NCI-H2029 (cell line): ENCODE data around the gene SOX10.

Experiments used
- DNase-seq: peaks from one replicate; lab custom pipeline; 2025; lab: John Stamatoyannopoulos, UW

The SOX10 gene

GRCh38 chr22:38016182-38017151 is 32.1 kb upstream of the SOX10 start:
- peak; percentile 76 for DNase-seq

- no peak for DNase-seq
Measured at GRCh38 chr22:38014083-38014482, 29.7 kb upstream of the SOX10 start.

- DNase-seq, result no peak
Measured at GRCh38 chr22:38012604-38013072, 28.3 kb upstream of the SOX10 start.

GRCh38 chr22:38009000-38009806 is 24.8 kb upstream of the SOX10 start:
- no peak for DNase-seq

- no peak for DNase-seq
Measured at GRCh38 chr22:38007330-38007902, 23.1 kb upstream of the SOX10 start.

- DNase-seq, result no peak
Measured at GRCh38 chr22:38006906-38007305, 22.6 kb upstream of the SOX10 start.

- DNase-seq, result no peak
Measured at GRCh38 chr22:38005943-38006342, 21.6 kb upstream of the SOX10 start.

- DNase-seq, result peak; percentile 33
Measured at GRCh38 chr22:37999640-38000272, 15.4 kb upstream of the SOX10 start.

- no peak for DNase-seq
Measured at GRCh38 chr22:37999236-37999635, 14.9 kb upstream of the SOX10 start.

- no peak for DNase-seq
Measured at GRCh38 chr22:37998543-37998942, 14.2 kb upstream of the SOX10 start.

- no peak for DNase-seq
Measured at GRCh38 chr22:37996515-37997246, 12.3 kb upstream of the SOX10 start.

GRCh38 chr22:37996079-37996478 is 11.7 kb upstream of the SOX10 start:
- no peak for DNase-seq

- DNase-seq, result no peak
Measured at GRCh38 chr22:37995460-37995859, 11.1 kb upstream of the SOX10 start.

- no peak for DNase-seq
Measured at GRCh38 chr22:37994982-37995381, 10.6 kb upstream of the SOX10 start.

- no peak for DNase-seq
Measured at GRCh38 chr22:37994049-37994448, 9.7 kb upstream of the SOX10 start.

- DNase-seq, result peak; percentile 18
Measured at GRCh38 chr22:37991731-37992442, 7.5 kb upstream of the SOX10 start.

- no peak for DNase-seq
Measured at GRCh38 chr22:37990862-37991261, 6.5 kb upstream of the SOX10 start.

GRCh38 chr22:37990301-37990700 is 5.9 kb upstream of the SOX10 start:
- no peak for DNase-seq

GRCh38 chr22:37989146-37990045 is 5.0 kb upstream of the SOX10 start:
- no peak for DNase-seq

GRCh38 chr22:37986371-37986770 is 2.0 kb upstream of the SOX10 start:
- DNase-seq, result no peak
